K562 (cell line): ENCODE results near the gene LZTS2. TPM values are rescaled to one million over a fixed set of nuclear protein-coding genes. Genes with fewer than 3 reads are reported as not detected.

ENCODE experiments used
- CBFA2T3 ChIP-seq: fragments of 450-650 bp; IDR thresholded peaks from 2 replicates; pipeline ENCODE4 v1.6.1; 2017
- CBX2 ChIP-seq: fragments of 200-600 bp; sonication (generic); IDR thresholded peaks from one replicate; pipeline ENCODE4 v1.6.1; 2012; ENCODE audit warnings: mild to moderate bottlenecking, low read length, inconsistent platforms; ENCODE audit not compliant: insufficient read depth, poor library complexity, severe bottlenecking
- FUS ChIP-seq: fragments of 200-400 bp; formaldehyde crosslinking; optimal IDR thresholded peaks from 2 replicates; pipeline ENCODE3; 2017; ENCODE audit warnings: low read depth, low read length
- HDGF ChIP-seq: fragments of 450-650 bp; IDR thresholded peaks from 2 replicates; pipeline ENCODE4 v1.6.1; 2016
- HSF4 ChIP-seq: fragments of 250-450 bp; sonication (Bioruptor Pico); IDR thresholded peaks from 2 replicates; pipeline ENCODE4 v2.1.2; 2022; ENCODE audit warnings: mild to moderate bottlenecking, moderate library complexity, borderline replicate concordance
- MNT ChIP-seq, 2 experiments: fragments of 450-650 bp; conservative IDR thresholded peaks; 2 replicates each; pipeline ENCODE4 v1.6.1; 2017; ENCODE audit warnings: mild to moderate bottlenecking in 2 of 2, moderate library complexity in 2 of 2
- RREB1 ChIP-seq: fragments of 250-450 bp; sonication (Bioruptor Pico); IDR thresholded peaks from 2 replicates; pipeline ENCODE4 v1.4.0; 2020
- SLC30A9 ChIP-seq: fragments of 250-450 bp; sonication (Bioruptor Pico); IDR thresholded peaks from 2 replicates; pipeline ENCODE4 v1.8.0; 2022; ENCODE audit warnings: mild to moderate bottlenecking, moderate library complexity
- STAT6 ChIP-seq: sonication (generic); formaldehyde crosslinking; IDR thresholded peaks from 2 replicates; pipeline ENCODE4 v1.8.1; 2023; ENCODE audit warnings: mild to moderate bottlenecking, missing genetic modification reagents
- TCF7L2 ChIP-seq: fragments of 150-350 bp; IDR thresholded peaks from 2 replicates; pipeline ENCODE4 v1.6.1; 2016; ENCODE audit warnings: low read depth, mild to moderate bottlenecking, low read length, moderate library complexity
- ZKSCAN8 ChIP-seq: fragments of 200-800 bp; sonication (Bioruptor generic); IDR thresholded peaks from 2 replicates; pipeline ENCODE4 v1.6.1; 2016; ENCODE audit warnings: missing genetic modification characterization, missing compliant biosample characterization
- ZNF232 ChIP-seq: sonication (generic); formaldehyde crosslinking; IDR thresholded peaks from 2 replicates; pipeline ENCODE4 v1.8.0; 2022; ENCODE audit warnings: mild to moderate bottlenecking, missing genetic modification reagents
- ZNF507 ChIP-seq: conservative IDR thresholded peaks from 2 replicates; pipeline ENCODE4 v1.6.1; 2017; ENCODE audit warnings: missing genetic modification characterization, missing compliant biosample characterization
- ZNF511 ChIP-seq: sonication (generic); formaldehyde crosslinking; IDR thresholded peaks from 2 replicates; pipeline ENCODE4 v1.8.0; 2022; ENCODE audit warnings: mild to moderate bottlenecking, missing genetic modification reagents
- ZNF655 ChIP-seq: fragments of 250-450 bp; sonication (Bioruptor Pico); IDR thresholded peaks from 2 replicates; pipeline ENCODE4 v1.5.0; 2021
- ZNF830 ChIP-seq: fragments of 250-450 bp; sonication (Bioruptor Pico); IDR thresholded peaks from 2 replicates; pipeline ENCODE4 v1.5.0; 2021; ENCODE audit warnings: mild to moderate bottlenecking
- polyA plus RNA-seq, 8 experiments: library from polyadenylated mRNA; depleted of rRNA in 4 of 8; stranded (reverse) in 5 of 8; unstranded in 3 of 8; fragments of >200 nt; fragmentation: Nextera tagmentation in 2 of 8; fragmentation: Illumina TruSeq in 1 of 8; extraction: Ambion mirVana in 2 of 8; extraction: Trizol in 1 of 8; gene quantifications; 2 replicates each; pipeline versions ENCODE4 v1.2.1 to v1.2.3, GENCODE V29; 2011 to 2014; ENCODE audit warnings: inconsistent platforms in 1 of 8, missing spikeins in 1 of 8
- total RNA-seq, 7 experiments: library from RNA; depleted of rRNA in 6 of 7; stranded (reverse); fragments of >200 nt in 6 of 7; fragmentation: Illumina TruSeq in 2 of 7; extraction: Trizol in 2 of 7; gene quantifications; 2 replicates each; pipeline versions ENCODE4 v1.2.1 to v1.2.3, GENCODE V29; 2011 to 2021; ENCODE audit warnings: low replicate concordance in 1 of 7

LZTS2 gene
- total and polyA plus RNA-seq, 9 of the 15 experiments (the other 6 are each of a cell fraction or from before 2014, with no cell fraction given), result 0.23 to 42.5 (median 14.7) TPM

GRCh38 chr10:101000915-101001658, 1.5 kb downstream of the LZTS2 start (continued):
- TF ChIP-seq RREB1 (CRISPR knock-in tag), result no peak
- TF ChIP-seq HSF4, result no peak
- TF ChIP-seq CBFA2T3, result no peak
- no peak for TF ChIP-seq CBX2
- TF ChIP-seq SLC30A9 (CRISPR knock-in tag), result no peak
- no peak for TF ChIP-seq ZNF507 (tag)
- TF ChIP-seq ZNF830 (CRISPR knock-in tag), result no peak
- no peak for TF ChIP-seq FUS
- TF ChIP-seq STAT6 (CRISPR knock-in tag), result no peak
- TF ChIP-seq HDGF, result no peak; the same call in 1 of the 2 replicates
- no peak for TF ChIP-seq ZNF232 (CRISPR knock-in tag)
- TF ChIP-seq MNT (conservative IDR thresholded peaks at IDR 0.05), result 0 out of 4 replicates have a peak, but pooled peaks of 1 of the 2 experiments have one; percentile 12
- no peak for TF ChIP-seq TCF7L2
- TF ChIP-seq ZKSCAN8 (CRISPR knock-in tag), result no peak
- TF ChIP-seq ZNF511 (CRISPR knock-in tag), result no peak
- no peak for TF ChIP-seq ZNF655 (CRISPR knock-in tag)
